ENCODE results near the gene F2R.

F2R gene

GRCh38 chr5:76781775-76782174 lies 65.8 kb downstream of the F2R start:
- no peak overlapping the region for H3K4me3 Mint-ChIP-seq
- DNase-seq: no peak

DNA sequence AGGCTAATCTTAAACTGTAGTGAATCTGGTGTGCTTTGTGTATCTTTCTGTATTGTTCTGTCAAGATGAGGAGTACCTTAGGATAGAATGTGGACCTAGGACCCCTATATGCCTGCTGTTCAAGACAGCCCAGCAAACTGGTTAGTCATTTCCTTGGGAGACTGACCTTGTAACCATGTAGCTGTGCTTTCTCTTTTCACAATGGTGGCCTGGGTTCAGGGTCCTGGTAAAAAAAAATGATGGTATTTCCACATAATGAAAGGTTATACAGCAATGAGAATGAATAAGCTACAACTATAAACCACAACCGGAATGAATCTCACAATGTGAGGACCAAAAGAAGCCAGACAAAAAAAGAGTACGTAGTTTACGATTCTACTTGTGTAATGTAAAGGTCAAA lies 66.5 kb downstream of the F2R start:
- no peak for DNase-seq
- Mint-ChIP-seq H3K4me3 (no peak overlapping the region), H3K9me3 (no peaks in the 10 kb centered on the region), H3K27me3 (ENCODE audit: low read depth, poor library complexity) (peaks cover 12% of the 10 kb centered on the region), H3K4me1 (peaks cover 20% of the 10 kb centered on the region), H3K36me3 (ENCODE audit: low read depth) (no peaks in the 10 kb centered on the region), H3K27ac (no peak overlapping the region)
- TF ChIP-seq, protein P1, sequence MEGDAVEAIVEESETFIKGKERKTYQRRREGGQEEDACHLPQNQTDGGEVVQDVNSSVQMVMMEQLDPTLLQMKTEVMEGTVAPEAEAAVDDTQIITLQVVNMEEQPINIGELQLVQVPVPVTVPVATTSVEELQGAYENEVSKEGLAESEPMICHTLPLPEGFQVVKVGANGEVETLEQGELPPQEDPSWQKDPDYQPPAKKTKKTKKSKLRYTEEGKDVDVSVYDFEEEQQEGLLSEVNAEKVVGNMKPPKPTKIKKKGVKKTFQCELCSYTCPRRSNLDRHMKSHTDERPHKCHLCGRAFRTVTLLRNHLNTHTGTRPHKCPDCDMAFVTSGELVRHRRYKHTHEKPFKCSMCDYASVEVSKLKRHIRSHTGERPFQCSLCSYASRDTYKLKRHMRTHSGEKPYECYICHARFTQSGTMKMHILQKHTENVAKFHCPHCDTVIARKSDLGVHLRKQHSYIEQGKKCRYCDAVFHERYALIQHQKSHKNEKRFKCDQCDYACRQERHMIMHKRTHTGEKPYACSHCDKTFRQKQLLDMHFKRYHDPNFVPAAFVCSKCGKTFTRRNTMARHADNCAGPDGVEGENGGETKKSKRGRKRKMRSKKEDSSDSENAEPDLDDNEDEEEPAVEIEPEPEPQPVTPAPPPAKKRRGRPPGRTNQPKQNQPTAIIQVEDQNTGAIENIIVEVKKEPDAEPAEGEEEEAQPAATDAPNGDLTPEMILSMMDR (IDR thresholded peaks at IDR 0.05): no peak

More at GRCh38 chr5:76781775-76782174, 65.8 kb downstream of the F2R start:
- Mint-ChIP-seq H3K27me3 (ENCODE audit: low read depth, poor library complexity) (peaks cover 12% of the 10 kb centered on the region), H3K36me3 (ENCODE audit: low read depth) (no peaks in the 10 kb centered on the region), H3K4me1 (peaks cover 20% of the 10 kb centered on the region), H3K27ac (peak overlapping the region; percentile 85), H3K9me3 (no peaks in the 10 kb centered on the region)
- TF ChIP-seq, protein P1 (IDR thresholded peaks at IDR 0.05): no peak

Measured in nephron progenitor cell (in vitro differentiated cells).